Stimulated activated CD8-positive, alpha-beta memory T cell treated with anti-CD3 and anti-CD28 coated beads, Interleukin-4, amount 100 ng/mL, for 4 hours (primary cell): Measurements from ENCODE around the gene CHD1.

ENCODE experiments used
- DNase-seq, 2 donors: peaks; one replicate each; pipeline ENCODE4 v3.0.0-alpha.2; 2020; ENCODE audit warnings: low read depth in 2 of 2, low spot score in 1 of 2

The CHD1 gene

GRCh38 chr5:98904780-98905179, 24.0 kb downstream of the CHD1 start:
- no peak for DNase-seq

GRCh38 chr5:98902733-98903132, 26.1 kb downstream of the CHD1 start:
- no peak for DNase-seq

GRCh38 chr5:98899456-98899855, 29.4 kb downstream of the CHD1 start:
- no peak for DNase-seq

- DNase-seq: no peak
These were observed 30.1 kb downstream of the CHD1 start for GRCh38 chr5:98898743-98899142.

GRCh38 chr5:98891591-98891990, 37.2 kb downstream of the CHD1 start:
- no peak for DNase-seq

GRCh38 chr5:98880598-98880997, 48.2 kb downstream of the CHD1 start:
- no peak for DNase-seq

GRCh38 chr5:98880151-98880550, 48.7 kb downstream of the CHD1 start:
- no peak for DNase-seq

GRCh38 chr5:98877600-98877999, 51.2 kb downstream of the CHD1 start:
- no peak for DNase-seq

- no peak for DNase-seq
These were observed 56.1 kb downstream of the CHD1 start for GRCh38 chr5:98872674-98873073.

GRCh38 chr5:98865690-98866089, 63.1 kb downstream of the CHD1 start:
- no peak for DNase-seq

- no peak for DNase-seq
These were observed 81.8 kb downstream of the CHD1 start for GRCh38 chr5:98847054-98847453.

GRCh38 chr5:98846520-98846919, 82.3 kb downstream of the CHD1 start:
- no peak for DNase-seq

- DNase-seq: no peak
These were observed 82.9 kb downstream of the CHD1 start for GRCh38 chr5:98845878-98846277.

GRCh38 chr5:98844865-98845264, 83.9 kb downstream of the CHD1 start:
- DNase-seq: no peak

GRCh38 chr5:98843481-98843880, 85.3 kb downstream of the CHD1 start:
- no peak for DNase-seq

- DNase-seq: no peak
These were observed 87.9 kb downstream of the CHD1 start for GRCh38 chr5:98840946-98841345.

- no peak for DNase-seq
These were observed 89.1 kb downstream of the CHD1 start for GRCh38 chr5:98839469-98840383.

GRCh38 chr5:98836175-98836574, 92.6 kb downstream of the CHD1 start:
- DNase-seq: no peak

- no peak for DNase-seq
These were observed 101.1 kb downstream of the CHD1 start for GRCh38 chr5:98827588-98828284.

GRCh38 chr5:98827161-98827560, 101.6 kb downstream of the CHD1 start:
- no peak for DNase-seq

GRCh38 chr5:98825582-98826375, 103.0 kb downstream of the CHD1 start:
- no peak for DNase-seq
